Activated T-helper 1 cell treated with anti-CD3 and anti-CD28 coated beads, Interleukin-2, amount 50 U/mL, for 16 hours (primary cell): ENCODE measurements around the gene BCL3.

Experiments
- DNase-seq, 2 donors: peaks; one replicate each; pipeline ENCODE4 v3.0.0-alpha.2; 2020; ENCODE audit warnings: low read depth in 1 of 2, low spot score in 1 of 2

Gene BCL3

DNA sequence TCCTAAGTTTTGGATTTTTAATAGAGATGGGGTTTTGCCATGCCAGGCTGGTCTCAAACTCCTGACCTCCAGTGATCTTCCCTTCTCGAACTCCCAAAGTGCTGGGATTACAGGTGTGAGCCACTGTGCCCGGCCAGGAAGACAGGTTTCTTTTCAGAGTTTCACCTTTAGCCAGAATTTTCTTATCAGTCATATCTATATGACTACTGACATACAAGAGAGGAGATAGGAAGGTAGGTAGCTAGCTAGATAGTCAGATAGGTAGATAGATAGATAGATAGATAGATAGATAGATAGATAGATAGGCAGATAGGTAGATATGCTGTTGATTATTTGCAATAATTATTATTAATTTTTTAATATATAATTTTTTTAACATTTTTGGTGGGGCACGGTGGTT is 36.8 kb downstream of the BCL3 start:
- no peak for DNase-seq

DNA sequence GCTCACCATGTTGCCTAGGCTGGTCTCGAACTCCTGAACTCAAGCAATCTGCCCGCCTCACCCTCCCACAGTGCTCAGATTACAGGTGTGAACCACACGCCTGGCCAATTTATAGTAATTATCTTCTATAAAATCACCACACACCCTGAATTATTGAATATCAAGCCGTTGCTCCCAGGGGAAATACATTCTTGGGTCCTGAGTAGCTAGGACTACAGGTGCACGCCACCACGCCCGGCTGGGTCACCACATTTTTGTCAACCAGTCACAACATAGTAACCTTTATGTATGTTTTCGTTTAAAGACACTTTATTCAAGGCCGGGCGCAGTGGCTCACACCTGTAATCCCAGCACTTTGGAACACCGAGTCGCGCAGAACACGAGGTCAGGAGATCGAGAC is 37.5 kb downstream of the BCL3 start:
- no peak for DNase-seq

DNA sequence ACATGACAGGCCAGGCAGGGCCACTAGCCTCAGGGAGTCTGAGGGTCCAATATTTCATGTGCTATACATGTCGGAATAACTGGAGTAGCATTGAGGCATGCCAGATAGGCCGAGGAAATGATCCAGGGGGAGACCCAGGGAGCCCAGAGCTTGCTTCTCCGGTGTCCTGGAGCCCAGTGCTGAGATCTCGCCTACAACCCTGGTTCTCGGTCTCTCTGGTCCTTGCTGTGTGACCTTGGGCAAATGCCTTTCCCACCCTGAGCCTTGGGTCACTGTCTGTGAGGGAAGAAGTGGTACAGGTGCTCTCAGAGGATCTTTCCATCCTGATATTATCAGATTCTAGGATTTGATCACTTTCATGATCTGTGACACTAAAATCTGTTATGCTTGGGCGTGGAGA is 40.5 kb downstream of the BCL3 start:
- no peak for DNase-seq

- DNase-seq = no peak
These were observed 41.5 kb downstream of the BCL3 start for GRCh38 chr19:44789943-44790483.

DNA sequence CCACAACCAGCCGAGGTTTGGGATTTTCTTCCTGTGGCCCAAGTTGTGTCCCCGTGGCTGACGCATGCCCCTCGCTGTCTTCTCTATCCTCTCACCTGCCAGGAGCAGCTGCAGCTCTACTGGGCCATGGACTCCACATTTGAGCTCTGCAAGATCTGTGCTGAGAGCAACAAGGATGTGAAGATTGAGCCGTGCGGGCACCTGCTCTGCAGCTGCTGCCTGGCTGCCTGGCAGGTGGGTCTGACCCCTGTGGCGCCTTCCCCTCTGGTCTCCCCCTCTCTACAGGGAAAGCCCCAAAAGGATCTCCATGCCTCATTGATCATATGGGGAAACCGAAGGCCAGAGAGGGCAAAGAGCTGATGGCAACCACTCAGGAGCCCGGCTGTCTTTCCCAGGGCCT is 43.8 kb downstream of the BCL3 start:
- DNase-seq = no peak

GRCh38 chr19:44794610-44795009 is 46.1 kb downstream of the BCL3 start:
- no peak for DNase-seq

DNA sequence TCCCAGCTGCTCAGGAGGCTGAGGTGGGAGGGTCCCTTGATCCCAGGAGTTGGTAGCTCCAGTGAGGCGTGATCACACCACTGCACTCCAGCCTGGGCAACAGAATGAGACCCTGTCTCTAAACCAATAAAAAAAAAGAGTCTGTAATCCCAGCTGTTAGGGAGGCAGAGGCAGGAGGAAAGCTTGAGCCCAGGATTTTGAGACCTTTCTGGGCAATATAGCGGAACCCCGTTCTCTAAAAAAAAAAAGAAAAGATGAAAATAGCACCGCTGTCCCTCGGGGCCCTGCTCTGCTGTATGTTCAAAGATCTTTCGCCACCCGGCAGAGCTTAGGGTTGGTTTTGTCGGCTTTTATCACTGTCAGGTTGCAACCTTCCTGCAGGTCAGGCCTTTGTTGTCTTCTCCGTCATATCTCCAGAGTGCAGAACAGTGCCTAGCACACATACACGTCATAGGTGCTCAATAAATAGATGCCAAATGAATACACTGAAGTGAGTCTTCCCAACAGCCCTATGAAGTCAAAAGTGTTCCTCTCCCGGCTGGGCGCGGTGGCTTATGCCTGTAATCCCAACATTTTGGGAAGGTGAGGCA is 47.0 kb downstream of the BCL3 start:
- no peak for DNase-seq

DNA sequence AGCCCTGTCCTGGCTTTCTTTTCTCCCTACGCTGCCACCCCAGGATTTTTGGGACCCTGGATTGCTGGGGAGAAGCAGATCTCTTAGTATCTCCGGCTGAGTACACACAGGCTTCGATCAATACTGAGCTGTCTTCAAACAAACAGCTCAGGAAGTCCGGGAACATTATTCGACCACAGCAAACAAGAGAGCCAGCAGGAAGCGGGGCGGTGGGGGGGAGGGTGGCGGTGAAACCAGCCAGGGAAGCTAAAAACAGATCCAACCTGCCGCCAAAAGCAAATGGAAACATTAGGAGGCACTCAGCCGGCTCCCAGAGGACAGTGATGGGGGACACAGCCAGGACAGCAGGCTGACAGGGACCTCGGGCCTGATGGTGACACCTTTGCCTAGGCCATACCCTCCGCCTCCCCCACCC is 48.2 kb downstream of the BCL3 start:
- DNase-seq = peak in 1 of 2 donors; percentile 17

GRCh38 chr19:44799627-44800346 is 51.3 kb downstream of the BCL3 start:
- no peak for DNase-seq

GRCh38 chr19:44800461-44800860 is 52.0 kb downstream of the BCL3 start:
- DNase-seq = peak; percentile 70 to 80

DNA sequence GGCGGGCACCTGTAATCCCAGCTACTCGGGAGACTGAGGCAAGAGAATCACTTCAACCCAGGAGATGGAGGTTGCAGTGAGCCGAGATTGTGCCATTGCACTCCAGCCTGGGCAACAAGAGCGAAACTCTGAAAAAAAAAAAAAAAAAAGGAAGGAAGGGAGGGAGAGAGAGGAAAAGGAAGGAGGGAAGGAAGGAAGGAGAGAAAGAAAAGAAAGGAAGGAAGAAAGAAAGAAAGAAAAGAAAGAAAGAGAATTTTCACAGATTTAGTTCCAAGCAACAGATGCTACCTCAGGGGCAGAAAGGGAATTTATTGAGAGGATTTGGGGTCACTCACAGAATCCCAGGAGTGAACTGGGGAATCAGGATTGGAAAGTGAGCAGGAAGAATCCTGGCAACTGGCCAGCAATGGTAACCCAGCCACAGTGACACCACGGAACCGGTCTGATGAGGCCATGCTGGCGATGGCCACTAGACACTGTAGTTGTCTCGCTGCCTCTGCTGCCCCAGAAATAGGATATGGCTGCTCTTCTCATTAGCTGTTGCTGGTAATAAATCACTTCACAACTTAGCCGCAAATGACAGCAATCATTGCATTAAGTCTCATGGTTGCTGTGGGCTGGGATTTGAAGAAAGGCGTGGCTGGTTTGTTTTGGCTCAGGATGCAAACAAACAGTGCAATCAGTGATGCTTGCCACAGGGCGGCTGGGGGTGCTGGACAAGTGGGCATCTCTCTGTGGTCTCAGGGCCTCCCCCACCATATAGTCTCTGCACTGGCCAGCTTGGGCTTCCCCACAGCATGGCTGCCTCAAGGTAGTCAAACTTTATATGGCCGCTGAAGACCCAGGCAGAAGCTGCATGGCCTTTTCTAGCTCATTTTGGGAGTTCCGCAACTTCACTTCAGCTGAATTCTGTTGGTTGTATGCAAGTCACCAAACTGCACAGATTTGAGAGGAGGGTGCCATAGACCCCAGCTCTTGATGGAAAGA is 55.2 kb downstream of the BCL3 start:
- no peak for DNase-seq

DNA sequence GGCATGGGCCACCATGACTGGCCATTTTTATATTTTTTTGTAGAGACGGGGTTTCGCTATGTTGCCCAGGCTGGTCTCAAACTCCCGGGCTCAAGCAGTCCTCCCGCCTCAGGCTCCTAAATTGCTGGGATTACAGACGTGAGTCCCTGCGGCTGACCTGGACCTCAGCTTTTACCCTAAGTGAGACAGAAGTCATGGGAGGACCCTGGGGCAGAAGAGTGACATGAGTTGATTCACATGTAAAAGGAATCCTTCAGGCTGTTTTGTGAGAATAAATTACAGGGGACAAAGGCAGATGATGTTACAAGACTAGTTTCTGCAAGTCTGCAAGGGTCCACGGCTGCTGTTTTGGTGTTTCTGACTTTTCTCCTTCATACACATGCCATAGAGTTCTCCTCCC is 57.8 kb downstream of the BCL3 start:
- no peak for DNase-seq

DNA sequence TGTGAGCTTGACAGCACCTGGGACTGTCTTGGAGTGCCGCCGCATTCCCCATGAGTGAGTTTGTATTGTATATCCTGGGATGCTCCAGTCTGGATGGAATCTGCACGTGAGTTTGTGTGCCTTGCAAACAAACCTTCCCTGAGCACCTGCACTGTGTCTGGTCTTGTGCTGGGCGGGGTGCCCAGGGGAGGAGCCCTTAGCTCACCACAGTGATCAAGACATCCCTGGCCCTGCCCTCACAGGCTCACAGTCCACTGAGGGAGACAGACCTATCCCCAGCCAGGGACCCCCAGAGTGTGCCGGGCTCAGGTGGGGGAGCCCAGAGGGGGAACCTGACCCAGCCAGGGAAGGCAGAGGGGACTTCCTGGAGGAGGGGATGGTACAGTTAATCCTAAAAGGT is 58.7 kb downstream of the BCL3 start:
- no peak for DNase-seq

- no peak for DNase-seq
These were observed 59.3 kb downstream of the BCL3 start for GRCh38 chr19:44807652-44808462.

GRCh38 chr19:44808463-44809371 is 60.2 kb downstream of the BCL3 start, which contains the start of gene BCAM:
Gene BCAM (plus strand): TSS chr19:44809103. CDS start chr19:44809125, 22 bp downstream.
- DNase-seq = no peak
